Stimulated activated CD4-positive, alpha-beta T cell treated with anti-CD3 and anti-CD28 coated beads, Interleukin-12 subunit alpha, Interleukin-12 subunit beta, amount 100 ng/mL, for 24 hours (primary cell): Measurements from ENCODE around the gene TMEM196.

Experiments
- DNase-seq, 2 experiments: peaks; one replicate each; pipeline ENCODE4 v3.0.0-alpha.2; 2020; ENCODE audit warnings: low read depth in 2 of 2

The TMEM196 gene

GRCh38 chr7:19772841-19773760, at the start of gene TMEM196:
TSS of gene TMEM196 (minus strand) at chr7:19773617. CDS start at chr7:19772696, 921 bp downstream.
- DNase-seq = no peak

DNA sequence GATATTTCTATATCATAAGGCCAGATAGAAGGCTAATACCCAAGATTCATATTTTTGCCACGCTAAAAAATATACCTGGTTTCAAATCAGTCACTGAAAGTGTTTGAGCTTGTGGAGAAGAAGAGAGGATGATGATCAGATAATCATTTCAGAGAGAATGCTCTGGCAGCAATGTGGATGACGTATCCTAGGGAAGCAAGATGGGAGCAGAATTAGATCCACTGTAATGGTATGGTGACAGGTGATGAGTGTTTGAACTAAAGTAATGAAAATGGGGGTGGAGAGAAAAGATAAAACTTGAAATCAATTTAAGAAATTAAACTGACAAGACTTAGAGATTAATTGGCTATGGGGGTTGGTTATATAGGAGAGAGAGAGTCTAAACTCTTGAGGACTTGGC, 42.7 kb upstream of the TMEM196 start:
- no peak for DNase-seq

GRCh38 chr7:19815546-19815945, 42.1 kb upstream of the TMEM196 start:
- no peak for DNase-seq

GRCh38 chr7:19814776-19815175, 41.4 kb upstream of the TMEM196 start:
- DNase-seq = no peak

- no peak for DNase-seq
These were observed 38.0 kb upstream of the TMEM196 start for GRCh38 chr7:19811386-19811785.

- no peak for DNase-seq
These were observed 25.6 kb upstream of the TMEM196 start for GRCh38 chr7:19798986-19799385.

GRCh38 chr7:19783541-19783940, 10.1 kb upstream of the TMEM196 start:
- DNase-seq = no peak

- no peak for DNase-seq
These were observed 3.6 kb upstream of the TMEM196 start for GRCh38 chr7:19776981-19777380.

- no peak for DNase-seq
These were observed 2.2 kb upstream of the TMEM196 start for GRCh38 chr7:19775578-19775977.

DNA sequence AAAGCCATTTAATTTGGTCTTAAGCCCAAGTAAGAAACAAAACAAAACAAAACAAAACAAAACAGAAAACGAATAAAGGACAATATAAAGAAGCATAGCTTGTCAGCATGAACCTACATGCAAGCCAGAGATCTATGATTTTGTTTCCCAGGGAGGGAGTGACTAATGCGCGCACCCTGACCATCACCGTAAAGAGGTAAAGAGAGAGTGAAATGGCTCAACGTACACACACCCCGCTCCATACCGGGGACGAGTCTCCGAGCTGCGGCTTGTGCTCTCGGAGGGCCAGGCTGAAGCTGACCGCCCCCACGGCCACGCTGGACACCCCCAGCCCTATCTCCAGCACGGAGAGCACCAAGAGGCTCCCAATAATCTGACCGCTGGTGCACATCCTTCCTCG, 1.1 kb downstream of the TMEM196 start:
- DNase-seq = no peak

DNA sequence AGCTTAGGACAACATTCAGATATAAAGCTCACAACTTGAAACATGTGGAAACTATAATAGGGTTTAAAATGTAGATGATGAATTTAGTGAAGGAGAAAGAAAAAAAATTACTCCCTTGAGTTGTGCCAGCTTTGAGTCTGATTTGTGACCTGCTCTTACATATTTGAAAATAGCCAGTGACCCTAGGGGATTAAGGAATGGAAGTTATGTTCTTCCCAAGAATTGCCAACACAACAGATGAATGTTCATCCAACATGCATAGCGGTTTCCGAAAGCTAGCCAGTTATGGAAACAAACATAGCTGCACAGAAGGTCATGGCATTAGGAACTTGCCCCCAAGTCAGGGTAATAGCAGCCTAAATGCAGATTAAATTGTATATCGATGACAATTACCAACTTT, 10.8 kb downstream of the TMEM196 start:
- no peak for DNase-seq

- DNase-seq = no peak
These were observed 18.8 kb downstream of the TMEM196 start for GRCh38 chr7:19754521-19755116.

- no peak for DNase-seq
These were observed 21.4 kb downstream of the TMEM196 start for GRCh38 chr7:19752020-19752419.

GRCh38 chr7:19749658-19750057, 23.8 kb downstream of the TMEM196 start:
- no peak for DNase-seq

DNA sequence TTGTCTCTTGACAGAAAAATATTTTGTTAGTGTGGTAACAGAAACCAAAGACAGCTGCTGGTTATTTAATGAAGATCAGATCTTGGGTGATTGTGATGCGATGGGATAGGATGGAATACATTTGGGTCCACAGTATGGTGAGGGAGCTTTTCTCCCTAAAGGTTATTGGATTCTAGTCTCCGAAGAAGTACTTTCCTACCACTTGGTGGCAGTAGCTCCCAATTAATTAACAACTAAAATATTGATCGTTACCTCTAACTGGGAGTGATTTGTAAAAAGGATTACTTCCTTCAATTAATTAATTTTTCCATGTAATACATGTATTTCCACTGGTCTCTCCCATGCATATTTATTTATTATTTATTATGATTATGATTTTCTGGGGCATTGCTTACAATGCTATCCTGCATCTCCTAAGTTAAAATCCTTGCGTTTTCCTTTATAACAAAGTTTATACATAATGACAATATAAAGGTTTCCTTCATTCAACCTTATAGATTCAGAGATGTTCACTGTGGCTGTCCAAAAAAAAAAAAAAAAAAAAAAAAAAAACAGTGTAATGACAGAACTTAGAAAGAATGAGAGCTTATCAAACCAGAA, 25.6 kb downstream of the TMEM196 start:
- no peak for DNase-seq

DNA sequence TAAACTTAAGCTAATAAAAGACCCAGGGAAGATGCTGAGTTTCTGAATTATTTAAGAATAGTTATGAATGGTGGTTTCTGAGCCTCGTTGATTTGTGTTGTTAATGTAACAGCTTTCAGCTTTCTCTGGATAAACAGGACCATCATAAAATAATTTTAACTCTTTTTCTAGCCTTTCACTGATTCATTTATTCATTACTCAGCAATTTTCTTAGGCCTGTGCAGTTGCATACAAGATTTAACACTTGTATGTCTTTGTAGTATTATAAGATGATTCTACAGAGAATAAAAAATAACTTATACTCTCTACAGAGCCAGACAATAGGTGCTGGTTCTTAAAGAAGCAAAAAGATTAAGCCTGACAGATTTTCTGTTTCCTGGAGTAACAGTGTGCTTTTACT, 29.3 kb downstream of the TMEM196 start:
- no peak for DNase-seq

DNA sequence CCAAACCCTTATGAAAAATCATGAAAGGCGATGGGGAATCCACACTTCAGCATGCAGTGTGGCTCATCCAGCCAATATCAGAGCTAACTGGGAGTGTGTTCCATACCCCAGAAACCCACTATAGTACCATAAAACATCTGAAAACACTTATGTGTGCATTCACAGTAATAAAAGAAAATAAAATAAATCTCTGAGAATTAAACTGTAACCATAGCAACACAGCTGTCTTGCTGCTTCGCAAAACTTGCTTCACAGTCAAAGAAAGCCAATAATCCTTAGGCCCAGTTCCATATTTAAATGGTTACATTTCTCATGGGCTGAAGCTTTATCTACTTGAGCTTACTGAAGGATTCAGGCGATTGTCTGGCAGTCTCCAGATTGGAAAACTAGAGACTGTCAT, 44.7 kb downstream of the TMEM196 start:
- DNase-seq = no peak

DNA sequence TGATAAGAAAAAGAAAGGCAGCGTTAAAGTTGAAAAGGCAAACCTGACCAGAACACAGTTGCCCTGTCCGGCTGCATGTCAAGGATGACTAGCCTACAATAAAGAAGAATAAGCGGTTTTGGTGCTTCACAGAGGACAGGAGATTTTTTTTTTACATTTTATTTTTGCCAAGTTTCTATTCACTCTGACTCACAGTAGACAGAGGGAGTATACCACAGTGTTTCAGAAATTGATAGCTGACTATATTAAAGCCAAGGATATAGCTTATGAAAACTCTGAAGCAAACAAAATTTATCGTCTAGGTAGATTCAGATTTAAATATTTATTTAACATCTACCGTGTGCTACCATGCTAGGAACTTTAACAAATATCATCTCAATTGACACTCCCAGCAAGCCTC, 47.6 kb downstream of the TMEM196 start:
- DNase-seq = no peak

GRCh38 chr7:19715499-19715898, 57.9 kb downstream of the TMEM196 start:
- DNase-seq = no peak

DNA sequence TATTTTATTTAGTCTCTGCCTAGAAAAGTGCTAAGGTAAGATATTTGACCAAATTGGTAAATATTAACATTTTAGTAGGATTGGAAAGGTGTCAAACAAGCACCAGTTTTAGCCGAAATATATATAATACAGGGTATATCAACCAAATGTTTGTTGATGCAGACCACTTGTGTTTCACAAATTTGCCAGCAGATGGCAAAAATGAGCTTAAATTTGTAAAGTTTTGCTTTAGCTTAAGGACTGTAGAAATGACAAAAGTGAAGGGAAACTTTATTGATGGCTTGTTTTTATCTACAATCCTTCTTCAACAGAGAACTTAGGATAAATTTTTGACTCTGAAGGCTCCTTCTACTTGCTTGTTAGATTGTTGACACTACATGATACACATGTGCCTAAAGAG, 59.7 kb downstream of the TMEM196 start:
- peak in 1 of 2 experiments; percentile 20 for DNase-seq

GRCh38 chr7:19709249-19709578, 64.2 kb downstream of the TMEM196 start:
- DNase-seq = no peak

- peak; percentile 88 to 94 for DNase-seq
These were observed 64.8 kb downstream of the TMEM196 start, which contains the start of gene POLR1F for GRCh38 chr7:19708397-19709248. TSS of gene POLR1F (minus strand) at chr7:19709037. CDS start at chr7:19709016, 21 bp downstream.
